ENCODE measurements around the gene LTBP4.
"Not testable (repeated sequence)": the region's sequence is repeated elsewhere in the genome, so short reads cannot be mapped to it uniquely, and the experiment has no call there.

Gene LTBP4

DNA sequence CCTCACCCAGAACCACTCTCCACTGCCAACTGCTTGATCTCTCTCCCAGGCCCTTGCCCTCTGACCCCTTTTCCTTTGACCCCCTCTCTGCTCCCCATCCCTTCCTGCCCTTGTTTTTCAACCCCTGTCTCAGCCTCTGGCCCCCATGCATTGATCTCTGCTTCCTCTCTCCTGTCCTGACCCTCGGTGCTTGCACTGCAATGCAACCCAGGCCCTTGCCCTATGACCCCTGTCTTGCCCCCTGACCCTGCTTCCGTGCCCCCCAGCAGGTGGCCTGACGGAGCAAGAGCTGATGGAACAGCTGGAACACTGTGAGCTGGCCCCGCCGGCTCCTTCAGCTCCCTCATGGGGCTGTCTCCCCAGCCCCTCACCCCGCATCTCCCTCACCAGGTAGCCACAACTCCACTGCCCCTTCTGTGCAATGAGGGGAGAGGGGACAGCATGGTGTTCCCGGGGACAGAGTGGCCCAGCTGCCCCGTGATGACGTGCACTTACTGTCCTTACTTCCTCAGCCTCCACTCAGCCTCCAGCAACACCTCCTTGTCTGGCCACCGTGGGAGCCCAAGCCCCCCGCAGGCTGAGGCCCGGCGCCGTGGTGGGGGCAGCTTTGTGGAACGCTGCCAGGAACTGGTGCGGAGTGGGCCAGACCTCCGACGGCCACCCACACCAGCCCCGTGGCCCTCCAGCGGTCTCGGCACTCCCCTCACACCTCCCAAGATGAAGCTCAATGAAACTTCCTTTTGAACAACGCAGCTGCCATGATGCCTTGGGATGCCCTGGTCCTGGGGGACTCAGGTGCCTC is 10.5 kb upstream of the LTBP4 start:
- Histone ChIP-seq H3K9me3 (replicated peaks; ENCODE audit: low read length) (no peaks in the 10 kb centered on the region), H3K4me1 (ENCODE audit: control insufficient read depth, insufficient read depth, low read length) (peaks cover 21% of the 10 kb centered on the region), H3K27me3 (ENCODE audit: control insufficient read depth, insufficient read depth, low read length) (no peaks in the 10 kb centered on the region), H3K4me3 (ENCODE audit: low read length) (no peak overlapping the region), H3K9ac (ENCODE audit: low read depth, low read length) (no peak overlapping the region), H3K36me3 (ENCODE audit: insufficient read depth, low read length) (peaks cover 13% of the 10 kb centered on the region), H3K4me2 (ENCODE audit: low read length) (no peak overlapping the region)

DNA sequence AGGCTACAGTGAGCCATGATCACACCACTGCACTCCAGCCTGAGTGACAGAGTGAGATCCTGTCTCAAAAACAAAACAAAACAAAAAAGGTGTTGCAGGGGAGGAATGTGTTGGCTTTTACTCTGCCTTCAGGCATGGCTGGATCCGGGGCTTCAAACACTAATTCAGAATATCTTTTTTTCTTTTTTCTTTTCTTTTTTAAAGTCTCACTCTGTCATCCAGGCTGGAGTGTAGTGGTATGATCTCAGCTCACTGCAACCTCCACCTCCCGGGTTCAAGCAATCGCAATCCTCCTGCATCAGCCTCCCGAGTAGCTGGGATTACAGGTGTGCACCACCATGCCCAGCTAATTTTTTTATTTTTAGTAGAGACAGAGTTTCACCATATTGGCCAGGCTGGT is 9.4 kb upstream of the LTBP4 start:
- not testable (repeated sequence) for H3K4me2 ChIP-seq (ENCODE audit: low read length); H3K9ac ChIP-seq (ENCODE audit: low read depth, low read length); H3K27me3 ChIP-seq (ENCODE audit: control insufficient read depth, insufficient read depth, low read length); H3K9me3 ChIP-seq (replicated peaks; ENCODE audit: low read length); H3K4me3 ChIP-seq (ENCODE audit: low read length)
- H3K36me3 ChIP-seq (ENCODE audit: insufficient read depth, low read length): peaks cover 11% of the 10 kb centered on the region
- H3K4me1 ChIP-seq (ENCODE audit: control insufficient read depth, insufficient read depth, low read length): peaks cover 18% of the 10 kb centered on the region

DNA sequence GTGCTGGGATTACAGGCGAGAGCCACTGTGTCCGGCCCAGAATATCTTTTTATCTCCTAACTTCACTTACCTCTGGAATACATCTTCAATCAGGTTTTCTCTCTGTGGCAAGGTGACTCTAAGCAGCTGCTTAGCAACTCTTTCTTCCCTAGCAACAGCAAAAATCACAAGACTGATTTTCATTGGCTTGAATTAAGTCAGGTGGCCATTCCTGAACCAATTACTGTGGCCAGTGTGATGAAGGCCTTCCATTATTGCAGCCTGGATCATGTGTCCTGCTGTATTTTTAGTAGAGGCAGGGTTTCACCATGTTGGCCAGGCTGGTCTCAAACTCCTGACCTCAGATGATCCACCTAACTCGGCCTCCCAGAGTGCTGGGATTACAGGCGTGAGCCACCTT is 9.0 kb upstream of the LTBP4 start:
- peaks cover 6% of the 10 kb centered on the region for H3K36me3 ChIP-seq (ENCODE audit: insufficient read depth, low read length)
- H3K4me3 ChIP-seq (ENCODE audit: low read length): no peak overlapping the region
- no peak overlapping the region for H3K4me2 ChIP-seq (ENCODE audit: low read length)
- no peaks in the 10 kb centered on the region for H3K9me3 ChIP-seq (replicated peaks; ENCODE audit: low read length)
- no peak overlapping the region for H3K9ac ChIP-seq (ENCODE audit: low read depth, low read length)
- H3K27me3 ChIP-seq (ENCODE audit: control insufficient read depth, insufficient read depth, low read length): peaks cover 3% of the 10 kb centered on the region
- H3K4me1 ChIP-seq (ENCODE audit: control insufficient read depth, insufficient read depth, low read length): peaks cover 20% of the 10 kb centered on the region

DNA sequence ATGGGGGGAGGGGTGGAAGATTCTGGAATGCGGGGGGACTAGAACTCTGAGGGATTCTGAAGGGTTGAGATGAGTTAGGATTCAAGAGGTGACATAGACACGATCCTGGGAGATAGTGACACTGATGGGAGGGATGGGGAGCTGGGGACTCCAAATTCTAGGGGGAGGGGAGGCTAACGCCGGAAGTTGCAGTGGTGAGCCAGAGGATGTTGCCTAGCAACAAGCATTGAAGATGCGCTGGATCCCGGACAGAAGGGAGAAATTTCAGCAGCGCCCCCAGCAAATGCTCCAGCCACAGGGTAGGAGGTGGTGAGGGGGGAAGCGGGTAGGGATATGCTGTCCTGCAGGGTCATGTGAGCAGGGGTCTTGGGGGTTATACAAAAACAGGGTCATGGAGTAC is 6.9 kb upstream of the LTBP4 start:
- H3K27me3 ChIP-seq (ENCODE audit: control insufficient read depth, insufficient read depth, low read length): peaks cover 8% of the 10 kb centered on the region
- H3K4me2 ChIP-seq (ENCODE audit: low read length): peak overlapping the region; percentile 52
- no peaks in the 10 kb centered on the region for H3K36me3 ChIP-seq (ENCODE audit: insufficient read depth, low read length)
- H3K9ac ChIP-seq (ENCODE audit: low read depth, low read length): no peak overlapping the region
- H3K4me3 ChIP-seq (ENCODE audit: low read length): no peak overlapping the region
- H3K4me1 ChIP-seq (ENCODE audit: control insufficient read depth, insufficient read depth, low read length): peaks cover 19% of the 10 kb centered on the region
- H3K9me3 ChIP-seq (replicated peaks; ENCODE audit: low read length): no peaks in the 10 kb centered on the region

DNA sequence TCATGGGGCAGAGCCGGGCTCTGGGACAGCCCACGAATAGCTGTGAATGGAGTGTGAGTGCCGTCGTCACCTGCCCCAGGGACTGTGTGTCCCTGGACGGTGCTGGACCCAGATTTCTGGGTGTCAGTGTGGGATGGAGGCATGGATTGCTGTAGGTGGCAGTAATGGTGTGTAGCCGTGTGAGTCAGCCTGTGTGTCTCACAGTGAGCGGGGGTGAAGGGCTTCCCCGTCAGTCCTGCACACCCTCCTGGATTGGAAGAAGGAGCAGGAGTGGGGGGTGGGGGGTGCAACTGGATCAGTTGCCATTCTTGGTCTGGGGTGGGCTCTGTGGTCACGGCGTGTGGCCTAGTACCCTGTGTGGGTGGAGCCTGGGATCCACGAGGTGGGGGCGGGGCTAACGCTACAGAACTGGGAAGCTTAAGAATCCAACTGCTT is 6.5 kb upstream of the LTBP4 start:
- H3K4me2 ChIP-seq (ENCODE audit: low read length): peak overlapping the region; percentile 52
- H3K9ac ChIP-seq (ENCODE audit: low read depth, low read length): no peak overlapping the region
- peaks cover 13% of the 10 kb centered on the region for H3K27me3 ChIP-seq (ENCODE audit: control insufficient read depth, insufficient read depth, low read length)
- H3K4me1 ChIP-seq (ENCODE audit: control insufficient read depth, insufficient read depth, low read length): peaks cover 19% of the 10 kb centered on the region
- H3K9me3 ChIP-seq (replicated peaks; ENCODE audit: low read length): no peaks in the 10 kb centered on the region
- H3K4me3 ChIP-seq (ENCODE audit: low read length): no peak overlapping the region
- H3K36me3 ChIP-seq (ENCODE audit: insufficient read depth, low read length): no peaks in the 10 kb centered on the region

DNA sequence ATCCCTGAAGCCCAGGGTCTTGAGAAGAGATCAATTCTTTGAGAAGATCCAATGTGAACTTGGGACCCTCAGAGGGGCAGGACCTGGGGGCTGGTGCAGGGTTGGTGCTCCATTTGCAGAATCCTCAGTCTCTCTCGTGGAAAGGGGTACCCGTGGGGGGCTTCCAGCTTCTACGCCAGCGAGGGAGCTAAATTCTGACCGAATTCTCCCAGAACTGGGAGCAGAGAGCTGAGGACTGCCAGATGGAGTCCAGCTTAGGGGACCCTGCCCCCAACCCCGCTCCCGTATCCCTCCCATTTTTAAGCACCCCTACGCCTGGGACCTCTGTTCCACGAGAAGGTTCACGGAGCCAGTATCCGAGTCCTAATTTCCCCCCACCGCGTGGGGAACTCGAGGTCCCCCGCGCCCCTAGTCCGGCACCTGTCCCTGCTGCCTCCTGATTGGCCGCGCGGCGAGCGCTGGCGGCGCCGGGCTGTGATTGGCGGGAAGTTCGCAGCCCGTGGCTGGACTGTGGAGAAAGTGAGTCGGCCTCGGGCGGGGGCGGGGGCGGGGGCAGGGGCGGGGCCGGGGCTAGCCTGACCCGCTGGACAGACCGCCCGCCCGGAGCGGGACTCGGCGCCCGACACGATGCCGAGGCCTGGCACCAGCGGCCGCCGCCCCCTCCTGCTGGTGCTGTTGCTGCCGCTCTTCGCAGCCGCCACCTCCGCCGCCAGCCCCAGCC is 4.4 kb upstream of the LTBP4 start:
- Histone ChIP-seq H3K4me1 (ENCODE audit: control insufficient read depth, insufficient read depth, low read length) (peaks cover 30% of the 10 kb centered on the region), H3K36me3 (ENCODE audit: insufficient read depth, low read length) (no peaks in the 10 kb centered on the region), H3K9me3 (replicated peaks; ENCODE audit: low read length) (no peaks in the 10 kb centered on the region), H3K4me3 (ENCODE audit: low read length) (no peak overlapping the region), H3K4me2 (ENCODE audit: low read length) (peak overlapping the region; percentile 66), H3K9ac (ENCODE audit: low read depth, low read length) (no peak overlapping the region), H3K27me3 (ENCODE audit: control insufficient read depth, insufficient read depth, low read length) (peaks cover 24% of the 10 kb centered on the region)

DNA sequence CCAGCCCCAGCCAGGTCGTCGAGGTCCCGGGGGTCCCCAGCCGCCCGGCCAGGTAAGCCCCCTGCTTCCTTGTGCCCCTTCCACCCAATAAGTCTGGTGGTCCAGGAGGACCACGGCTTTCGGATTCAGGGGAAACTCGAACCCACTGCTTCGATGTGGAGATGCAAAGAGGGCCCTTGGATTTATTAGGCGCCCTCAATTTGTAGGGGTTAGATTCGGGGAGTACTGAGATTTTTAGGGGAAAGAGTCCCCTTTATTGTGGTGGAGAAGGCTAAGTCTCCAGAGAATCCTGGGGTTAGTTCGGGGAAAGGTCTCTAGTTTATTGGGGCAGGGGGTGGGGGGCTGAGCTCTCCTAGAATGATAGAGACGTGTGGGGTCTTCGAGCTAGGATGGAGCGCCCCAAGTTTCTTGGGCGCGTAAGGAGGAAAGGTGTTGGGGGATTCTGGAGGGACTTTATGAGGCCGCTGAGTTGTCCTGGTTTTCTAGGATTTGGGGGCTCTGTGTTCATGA is 3.8 kb upstream of the LTBP4 start:
- Histone ChIP-seq H3K4me3 (ENCODE audit: low read length) (no peak overlapping the region), H3K9me3 (replicated peaks; ENCODE audit: low read length) (no peaks in the 10 kb centered on the region), H3K4me1 (ENCODE audit: control insufficient read depth, insufficient read depth, low read length) (peaks cover 37% of the 10 kb centered on the region), H3K36me3 (ENCODE audit: insufficient read depth, low read length) (no peaks in the 10 kb centered on the region), H3K4me2 (ENCODE audit: low read length) (peak overlapping the region; percentile 66), H3K9ac (ENCODE audit: low read depth, low read length) (no peak overlapping the region), H3K27me3 (ENCODE audit: control insufficient read depth, insufficient read depth, low read length) (peaks cover 24% of the 10 kb centered on the region)

DNA sequence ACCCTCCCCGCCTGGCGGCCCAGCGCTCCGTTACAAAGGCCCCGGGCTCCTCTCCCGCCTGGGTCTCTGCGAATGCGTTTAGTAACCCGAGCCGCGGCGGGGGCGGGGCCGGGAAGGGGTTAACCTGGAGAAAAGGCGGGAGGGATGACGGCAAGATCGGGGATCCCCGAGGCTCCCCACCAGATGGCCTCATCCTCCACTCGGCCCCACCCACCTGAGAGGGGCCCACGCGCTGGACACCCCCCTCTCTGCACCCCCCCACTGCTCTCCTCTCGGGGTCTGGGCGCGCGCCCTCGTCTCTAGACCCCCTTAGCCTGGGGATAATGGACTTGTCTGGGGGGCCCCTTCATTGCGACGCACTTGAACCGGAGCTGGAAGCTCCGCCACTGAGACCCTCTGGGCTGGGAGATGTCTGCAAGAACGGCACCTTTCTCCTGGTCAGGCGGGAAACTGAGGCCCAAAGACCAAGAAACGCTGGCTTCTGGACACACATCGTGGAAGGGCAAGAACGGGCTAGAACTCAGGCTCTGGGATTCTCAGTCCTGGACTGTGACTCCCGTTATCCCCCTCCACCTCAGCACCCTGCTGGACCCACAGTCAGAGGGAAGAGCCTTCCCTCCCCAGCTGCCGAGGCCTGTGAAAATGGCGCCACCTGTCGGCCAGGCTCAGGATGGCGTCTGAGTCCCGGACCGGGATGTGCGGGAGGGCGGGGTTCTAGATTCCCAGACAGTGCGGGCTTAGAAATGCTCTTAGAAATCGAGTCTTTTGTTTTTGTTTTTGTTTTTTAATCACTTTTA is 2.9 kb upstream of the LTBP4 start:
- peaks cover 46% of the 10 kb centered on the region for H3K4me1 ChIP-seq (ENCODE audit: control insufficient read depth, insufficient read depth, low read length)
- no peaks in the 10 kb centered on the region for H3K9me3 ChIP-seq (replicated peaks; ENCODE audit: low read length)
- no peak overlapping the region for H3K9ac ChIP-seq (ENCODE audit: low read depth, low read length)
- H3K4me2 ChIP-seq (ENCODE audit: low read length): peak overlapping the region; percentile 69
- peaks cover 24% of the 10 kb centered on the region for H3K27me3 ChIP-seq (ENCODE audit: control insufficient read depth, insufficient read depth, low read length)
- no peaks in the 10 kb centered on the region for H3K36me3 ChIP-seq (ENCODE audit: insufficient read depth, low read length)
- no peak overlapping the region for H3K4me3 ChIP-seq (ENCODE audit: low read length)

DNA sequence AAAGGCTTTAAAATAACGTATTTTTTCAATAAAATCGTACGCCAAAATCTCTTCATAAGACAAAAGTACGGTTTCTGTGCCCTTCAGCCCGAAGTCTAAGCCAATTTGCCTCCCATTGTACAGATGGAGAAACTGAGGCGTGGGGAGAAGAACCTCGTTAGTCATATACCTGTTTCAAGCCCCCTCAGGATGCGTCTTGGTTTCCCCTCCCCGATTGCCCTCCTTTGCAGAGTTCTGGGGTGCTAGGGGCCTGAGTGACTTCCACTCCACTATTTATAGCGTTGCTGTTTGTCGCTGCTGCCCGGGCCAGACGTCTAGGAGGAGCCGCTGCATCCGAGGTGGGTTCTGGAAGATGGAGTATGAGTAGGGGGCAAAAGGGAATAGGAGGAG is 2.3 kb upstream of the LTBP4 start:
- H3K4me3 ChIP-seq (ENCODE audit: low read length): no peak overlapping the region
- peaks cover 24% of the 10 kb centered on the region for H3K27me3 ChIP-seq (ENCODE audit: control insufficient read depth, insufficient read depth, low read length)
- no peak overlapping the region for H3K4me2 ChIP-seq (ENCODE audit: low read length)
- H3K36me3 ChIP-seq (ENCODE audit: insufficient read depth, low read length): no peaks in the 10 kb centered on the region
- no peaks in the 10 kb centered on the region for H3K9me3 ChIP-seq (replicated peaks; ENCODE audit: low read length)
- H3K9ac ChIP-seq (ENCODE audit: low read depth, low read length): no peak overlapping the region
- peaks cover 47% of the 10 kb centered on the region for H3K4me1 ChIP-seq (ENCODE audit: control insufficient read depth, insufficient read depth, low read length)

DNA sequence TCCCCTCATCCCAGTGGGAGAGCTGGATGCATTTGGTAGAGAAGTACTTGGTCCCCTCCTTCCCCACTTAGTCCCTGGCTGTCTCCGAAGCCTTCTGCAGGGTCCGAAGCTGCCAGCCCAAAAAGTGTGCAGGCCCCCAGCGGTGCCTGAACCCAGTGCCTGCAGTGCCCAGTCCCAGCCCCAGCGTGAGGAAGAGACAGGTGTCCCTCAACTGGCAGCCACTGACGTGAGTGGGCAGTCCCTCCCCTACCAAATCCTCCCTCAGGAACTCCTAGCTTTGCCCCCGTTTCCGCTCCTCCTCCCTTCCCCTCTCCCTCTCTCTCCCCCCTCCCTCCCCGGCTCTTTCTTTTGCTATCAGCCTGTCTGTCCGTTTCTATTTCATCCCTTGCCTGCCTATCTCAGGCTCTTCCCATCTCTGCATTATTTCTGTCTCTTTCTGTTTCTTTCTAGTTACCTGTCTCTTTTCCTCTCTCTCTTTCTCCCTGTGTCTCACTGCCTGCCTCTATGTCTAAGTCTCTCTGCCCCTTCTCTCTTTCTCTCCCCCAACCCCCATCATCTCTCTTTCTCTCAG is 1.8 kb upstream of the LTBP4 start:
- H3K4me2 ChIP-seq (ENCODE audit: low read length): no peak overlapping the region
- no peaks in the 10 kb centered on the region for H3K9me3 ChIP-seq (replicated peaks; ENCODE audit: low read length)
- H3K36me3 ChIP-seq (ENCODE audit: insufficient read depth, low read length): no peaks in the 10 kb centered on the region
- peaks cover 50% of the 10 kb centered on the region for H3K4me1 ChIP-seq (ENCODE audit: control insufficient read depth, insufficient read depth, low read length)
- H3K9ac ChIP-seq (ENCODE audit: low read depth, low read length): no peak overlapping the region
- no peak overlapping the region for H3K4me3 ChIP-seq (ENCODE audit: low read length)
- H3K27me3 ChIP-seq (ENCODE audit: control insufficient read depth, insufficient read depth, low read length): peaks cover 24% of the 10 kb centered on the region

Data from skeletal muscle satellite cell (primary cell).